Measurements from ENCODE around the gene DECR2.

Gene DECR2

GRCh38 chr16:389352-389751, 12.3 kb upstream of the DECR2 start:
- no peak for TF ChIP-seq CTCF (IDR thresholded peaks at IDR 0.05; ENCODE audit: low read depth, low read length)
- in situ Hi-C loops (cut with HindIII; ENCODE audit: low sequenced_read_pairs), result no loop called here

GRCh38 chr16:391885-392335, 9.8 kb upstream of the DECR2 start:
- no peak overlapping the region for H3K4me3 ChIP-seq (ENCODE audit: low read depth, low read length)
- peak; percentile 85 for DNase-seq (ENCODE audit: low read depth, low spot score)
- peak; percentile 90 for TF ChIP-seq CTCF (IDR thresholded peaks at IDR 0.05; ENCODE audit: low read depth, low read length)
- in situ Hi-C loops (cut with HindIII; ENCODE audit: low sequenced_read_pairs), result no loop called here

More at GRCh38 chr16:389352-389751, 12.3 kb upstream of the DECR2 start:
- no peak for DNase-seq (ENCODE audit: low read depth, low spot score)
- no peak overlapping the region for H3K4me3 ChIP-seq (ENCODE audit: low read depth, low read length)

GRCh38 chr16:392450-393030, 9.1 kb upstream of the DECR2 start:
- no peak for TF ChIP-seq CTCF (IDR thresholded peaks at IDR 0.05; ENCODE audit: low read depth, low read length)
- in situ Hi-C loops (cut with HindIII; ENCODE audit: low sequenced_read_pairs), result no loop called here
- no peak for DNase-seq (ENCODE audit: low read depth, low spot score)

GRCh38 chr16:396199-396598, 5.5 kb upstream of the DECR2 start:
- in situ Hi-C loops (cut with HindIII; ENCODE audit: low sequenced_read_pairs), result no loop called here
- DNase-seq (ENCODE audit: low read depth, low spot score), result no peak
- peak overlapping the region; percentile 42 for H3K4me3 ChIP-seq (ENCODE audit: low read depth, low read length)
- TF ChIP-seq CTCF (IDR thresholded peaks at IDR 0.05; ENCODE audit: low read depth, low read length), result no peak

More at GRCh38 chr16:392450-393030, 9.1 kb upstream of the DECR2 start:
- no peak overlapping the region for H3K4me3 ChIP-seq (ENCODE audit: low read depth, low read length)

- H3K4me3 ChIP-seq (ENCODE audit: low read depth, low read length), result peak overlapping the region; percentile 42
- in situ Hi-C loops (cut with HindIII; ENCODE audit: low sequenced_read_pairs), result no loop called here
- peak; percentile 31 for DNase-seq (ENCODE audit: low read depth, low spot score)
- no peak for TF ChIP-seq CTCF (IDR thresholded peaks at IDR 0.05; ENCODE audit: low read depth, low read length)
Measured at GRCh38 chr16:396605-397004, 5.1 kb upstream of the DECR2 start.

- no peak for TF ChIP-seq CTCF (IDR thresholded peaks at IDR 0.05; ENCODE audit: low read depth, low read length)
- peak within 1 kb of the TSS; percentile 42 for H3K4me3 ChIP-seq (ENCODE audit: low read depth, low read length)
- in situ Hi-C loops (cut with HindIII; ENCODE audit: low sequenced_read_pairs), result no loop called here
- DNase-seq (ENCODE audit: low read depth, low spot score), result no peak
Measured at GRCh38 chr16:397135-397661, 4.5 kb upstream of the DECR2 start, which contains the start of gene NME4. NME4 (plus strand) TSS chr16:397199; CDS start chr16:397223, 24 bp downstream.

Measured in astrocyte of the spinal cord (primary cell).